GM21367 (cell line): Measurements from ENCODE around the gene B4GALT1.

Source experiments
- ATAC-seq: cut with Tn5 transposase; IDR thresholded peaks from one replicate; pipeline ENCODE4 v1.9.1; 2021; ENCODE audit not compliant: unreplicated experiment

Gene B4GALT1, protein sequence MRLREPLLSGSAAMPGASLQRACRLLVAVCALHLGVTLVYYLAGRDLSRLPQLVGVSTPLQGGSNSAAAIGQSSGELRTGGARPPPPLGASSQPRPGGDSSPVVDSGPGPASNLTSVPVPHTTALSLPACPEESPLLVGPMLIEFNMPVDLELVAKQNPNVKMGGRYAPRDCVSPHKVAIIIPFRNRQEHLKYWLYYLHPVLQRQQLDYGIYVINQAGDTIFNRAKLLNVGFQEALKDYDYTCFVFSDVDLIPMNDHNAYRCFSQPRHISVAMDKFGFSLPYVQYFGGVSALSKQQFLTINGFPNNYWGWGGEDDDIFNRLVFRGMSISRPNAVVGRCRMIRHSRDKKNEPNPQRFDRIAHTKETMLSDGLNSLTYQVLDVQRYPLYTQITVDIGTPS

GRCh38 chr9:33167084-33167971 lies at the start of gene B4GALT1:
Gene B4GALT1 (minus strand): TSS chr9:33167336. CDS start chr9:33167169, 167 bp downstream.
- peak; percentile 50 for ATAC-seq

DNA sequence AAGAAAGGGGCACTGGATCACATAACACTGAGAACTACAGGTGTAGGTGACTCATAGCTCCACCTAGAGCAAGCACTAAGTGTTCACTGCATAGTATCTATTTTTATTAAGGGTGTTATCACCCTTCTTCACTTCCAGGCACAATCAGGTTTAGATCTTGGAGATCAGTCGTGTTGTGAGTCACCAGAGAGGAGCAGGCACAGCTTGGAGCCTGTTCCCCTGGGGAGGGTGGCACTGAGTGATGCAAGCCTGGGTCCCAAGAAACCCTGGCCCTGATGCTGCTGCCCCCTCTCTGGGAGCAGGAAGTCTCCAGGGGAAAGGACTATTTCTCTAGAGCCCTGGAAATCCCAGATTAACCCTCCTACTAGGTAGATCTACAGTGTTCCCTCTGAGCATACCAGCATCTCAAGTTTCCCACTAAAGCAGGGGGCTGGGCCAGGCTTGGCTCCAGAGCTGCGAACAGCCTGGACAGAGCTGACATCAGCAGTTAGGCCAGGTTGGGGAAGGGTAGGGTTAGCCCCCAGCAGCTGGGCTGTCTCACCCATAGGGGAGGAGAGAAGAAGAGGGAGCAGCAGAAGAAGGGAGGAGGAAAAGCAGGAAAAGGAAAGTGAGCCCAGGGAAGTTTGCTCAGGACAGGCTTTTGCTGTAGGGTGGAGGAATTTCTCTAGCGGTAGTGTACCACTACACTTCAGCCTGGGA lies 44.7 kb upstream of the B4GALT1 start:
- ATAC-seq = no peak

GRCh38 chr9:33210006-33210715 lies 43.0 kb upstream of the B4GALT1 start:
- no peak for ATAC-seq

GRCh38 chr9:33209394-33209793 lies 42.3 kb upstream of the B4GALT1 start:
- ATAC-seq = no peak

DNA sequence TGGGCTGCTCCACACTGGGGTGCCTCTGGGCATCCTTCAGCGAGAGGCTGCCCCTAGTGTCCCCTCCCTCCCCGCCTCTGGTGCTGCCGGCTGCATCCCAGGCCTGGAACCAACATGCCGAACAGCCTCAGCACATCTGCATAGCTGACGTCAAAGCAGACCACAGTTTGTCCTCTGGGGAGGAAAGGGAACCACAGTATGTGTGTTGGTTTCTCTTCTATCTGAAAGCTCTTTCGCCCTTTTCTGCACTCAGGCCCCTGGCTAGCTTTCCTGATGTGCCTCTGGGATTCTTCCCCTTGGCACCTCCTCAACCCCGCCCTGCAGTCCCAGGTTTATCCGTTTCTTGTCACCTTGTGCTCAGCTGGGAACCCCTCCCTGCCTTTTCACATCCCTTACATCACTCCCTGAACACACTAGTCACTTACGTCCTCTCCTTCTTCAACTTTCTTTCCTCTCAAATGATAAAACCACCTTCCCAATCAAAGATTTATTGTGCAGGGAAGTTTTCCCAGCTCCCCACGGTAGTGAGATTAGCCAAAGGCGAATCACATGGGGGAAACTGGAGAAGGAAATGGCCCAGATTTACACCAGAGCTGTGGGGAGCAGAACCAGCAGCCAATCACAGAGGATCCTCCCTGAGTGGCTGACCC lies 35.5 kb upstream of the B4GALT1 start:
- ATAC-seq = peak; percentile 99

DNA sequence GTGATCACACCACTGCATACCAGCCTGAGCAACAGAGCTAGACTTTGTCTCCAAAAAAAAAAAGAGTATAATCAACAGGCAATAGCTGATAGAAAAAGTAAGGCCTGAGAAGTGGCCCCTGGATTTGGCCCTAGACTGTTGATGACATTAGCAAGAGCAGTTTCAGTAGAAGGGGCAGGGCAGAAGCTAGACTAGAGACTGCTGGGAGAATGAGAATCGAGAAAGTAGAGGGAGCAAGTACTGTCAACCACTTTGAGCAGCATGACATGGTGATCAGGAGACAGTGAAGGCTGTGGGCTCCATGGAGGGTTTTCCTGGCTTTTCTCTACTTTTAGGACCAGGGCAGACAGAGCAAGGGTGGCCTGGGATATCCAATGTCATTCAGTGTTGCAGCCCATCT lies 34.9 kb upstream of the B4GALT1 start:
- ATAC-seq = peak; percentile 57

GRCh38 chr9:33198165-33198564 lies 31.0 kb upstream of the B4GALT1 start:
- ATAC-seq = no peak

DNA sequence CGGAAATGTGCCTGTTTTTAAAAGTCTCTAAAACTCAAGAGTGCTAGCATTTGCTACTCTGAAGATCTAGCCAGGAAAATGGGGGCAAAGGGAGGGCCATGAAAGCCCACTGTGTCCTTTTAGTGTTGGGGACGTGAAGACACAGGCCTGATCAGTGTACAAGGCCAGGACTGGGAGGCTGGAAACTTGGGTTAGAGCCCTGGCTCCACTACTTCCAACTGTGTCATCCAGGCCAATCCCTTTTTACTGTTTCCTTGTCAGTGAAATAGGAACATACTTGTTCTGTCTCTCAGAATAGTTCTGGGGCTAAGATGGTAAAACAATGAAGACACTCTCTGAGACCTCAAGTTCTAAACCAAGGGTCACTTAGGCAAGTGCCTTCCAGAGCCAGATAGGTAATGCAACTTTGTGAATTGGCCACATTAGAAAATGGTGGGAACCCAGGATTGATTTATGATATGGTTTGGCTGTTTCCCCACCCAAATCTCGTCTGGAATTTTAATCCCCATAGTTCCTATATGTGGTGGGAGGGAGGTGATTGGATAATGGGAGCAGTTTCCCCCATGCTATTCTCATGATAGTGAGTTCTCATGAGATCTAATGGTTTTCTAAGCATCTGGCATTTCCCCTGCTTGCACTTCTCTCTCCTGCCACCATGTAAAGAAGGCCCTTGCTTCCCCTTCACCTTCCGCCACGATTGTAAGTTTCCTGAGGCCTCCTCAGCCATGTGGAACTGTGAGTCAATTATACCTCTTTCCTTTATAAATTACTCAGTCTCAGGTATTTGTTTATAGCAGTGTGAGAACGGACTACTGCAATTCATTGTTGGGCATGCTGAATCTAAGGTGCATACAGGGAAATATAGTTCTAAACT lies 30.4 kb upstream of the B4GALT1 start:
- no peak for ATAC-seq

DNA sequence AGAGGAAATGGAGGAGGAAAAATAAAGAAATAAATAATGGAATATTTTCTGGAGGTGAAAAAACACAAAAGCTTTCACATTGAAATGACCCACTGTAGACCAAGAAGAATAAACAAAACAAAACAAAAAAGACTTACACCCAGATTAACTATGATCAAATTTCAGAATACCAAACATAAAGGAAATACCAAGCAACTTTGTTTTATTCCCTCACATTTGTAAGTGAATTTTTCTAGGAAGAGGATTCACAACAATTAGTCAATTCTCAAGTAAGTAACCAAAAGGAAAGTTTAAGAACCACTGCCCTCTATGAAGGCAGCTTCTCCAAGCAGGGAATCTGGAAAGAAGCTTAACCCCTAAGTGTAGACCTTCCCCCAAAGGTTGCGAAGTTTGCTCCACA lies 29.6 kb upstream of the B4GALT1 start:
- no peak for ATAC-seq

DNA sequence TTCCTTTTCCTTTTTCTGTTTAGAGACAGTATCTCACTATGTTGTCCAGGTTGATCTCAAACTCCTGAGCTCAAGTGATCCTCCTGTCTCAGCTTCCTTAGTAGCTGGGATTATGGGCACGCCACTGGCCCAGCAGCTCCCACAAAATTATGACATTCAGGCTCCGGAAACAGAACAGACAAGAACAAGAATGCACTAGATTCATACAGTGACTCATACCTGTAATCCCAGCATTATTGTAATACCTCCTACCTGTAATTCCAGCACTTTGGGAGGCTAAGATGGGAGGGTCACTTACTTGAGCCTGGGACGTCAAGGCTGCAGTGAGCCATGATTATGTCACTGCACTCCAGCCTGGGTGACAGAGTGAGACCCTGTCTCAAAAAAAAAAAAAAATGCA lies 26.7 kb upstream of the B4GALT1 start:
- no peak for ATAC-seq

DNA sequence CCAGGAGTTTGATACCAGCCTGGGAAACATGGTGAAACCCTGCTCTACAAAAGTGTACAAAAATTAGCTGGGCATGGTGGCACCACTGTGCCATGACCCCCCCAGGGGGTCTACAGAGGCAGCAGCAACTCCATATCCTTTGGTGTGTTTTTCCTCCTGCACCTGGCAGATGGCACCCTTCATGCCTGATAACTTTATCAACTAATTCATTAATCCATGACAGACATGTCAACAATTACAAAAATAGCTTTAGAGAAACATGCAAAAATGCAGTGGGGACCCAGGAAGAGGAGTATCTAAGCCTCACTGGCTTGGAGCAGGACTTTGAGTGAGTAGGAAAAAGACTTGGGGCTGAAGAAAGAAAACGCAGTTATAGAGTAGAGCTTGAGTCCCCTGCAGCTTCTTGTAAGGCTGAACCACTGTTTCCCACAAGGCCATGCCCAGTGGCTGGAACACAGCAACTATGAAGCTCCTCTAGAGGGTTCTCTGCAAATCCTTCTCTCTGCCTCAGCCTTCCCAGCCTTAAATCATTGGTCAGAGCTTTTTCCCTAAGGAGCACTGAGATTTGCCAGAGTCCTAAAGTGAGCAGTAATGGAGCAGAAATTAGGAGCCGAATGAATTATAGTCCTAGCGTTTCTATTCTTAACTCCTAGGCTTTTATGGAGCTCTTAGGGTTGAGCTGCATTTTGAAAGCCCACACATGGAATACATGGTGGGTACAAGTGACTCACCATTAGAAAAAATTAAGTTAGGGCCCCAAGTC lies 25.5 kb upstream of the B4GALT1 start:
- ATAC-seq = no peak

- no peak for ATAC-seq
Observed at GRCh38 chr9:33190021-33190705, 23.0 kb upstream of the B4GALT1 start.

GRCh38 chr9:33189331-33189791 lies 22.2 kb upstream of the B4GALT1 start:
- no peak for ATAC-seq

- no peak for ATAC-seq
Observed at GRCh38 chr9:33188711-33189110, 21.6 kb upstream of the B4GALT1 start.

GRCh38 chr9:33187519-33188218 lies 20.5 kb upstream of the B4GALT1 start:
- ATAC-seq = no peak

GRCh38 chr9:33186457-33187168 lies 19.5 kb upstream of the B4GALT1 start:
- no peak for ATAC-seq

DNA sequence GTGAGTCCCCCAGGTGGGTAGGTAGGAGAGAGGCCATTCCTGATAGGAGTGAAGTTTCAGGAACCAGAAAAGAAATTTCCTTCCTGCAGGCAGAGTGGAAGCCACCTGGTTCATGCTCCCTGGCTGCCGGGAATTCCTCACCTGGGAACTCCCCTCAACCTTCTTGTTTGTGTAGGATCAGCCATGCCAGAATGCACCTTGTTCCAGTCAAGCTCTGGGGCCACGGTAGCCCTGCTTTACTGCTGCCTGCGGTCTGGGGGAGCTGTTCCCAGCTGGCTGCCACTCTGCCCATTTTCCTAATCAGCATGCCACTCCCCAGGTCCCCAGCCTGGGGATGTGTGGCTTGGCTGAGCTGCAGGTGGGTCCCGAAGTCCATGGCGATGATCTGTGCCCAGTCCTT lies 18.7 kb upstream of the B4GALT1 start:
- ATAC-seq = no peak
